Motor neuron (in vitro differentiated cells): ENCODE results near the gene PDXDC1. TPM values are rescaled to one million over a fixed set of nuclear protein-coding genes. Genes with fewer than 3 reads are reported as not detected.
"Not testable (repeated sequence)": the region's sequence is repeated elsewhere in the genome, so short reads cannot be mapped to it uniquely, and the experiment has no call there.

ENCODE experiments used
- ATAC-seq, 8 experiments: fragments of 200-7000 bp; cut with Tn5 transposase; replicated peaks in 6 of 8; 2 replicates each; pipeline ENCODE4 v1.8.0; 2021; ENCODE audit warnings: mild to moderate bottlenecking in 8 of 8, moderate library complexity in 8 of 8
- H3K27ac ChIP-seq, 2 donors: fragments of 250-450 bp; sonication (Bioruptor Pico); 2 replicates each; pipeline ENCODE4 v1.9.0; 2021; ENCODE audit warnings: antibody characterized with exemption in 2 of 2, mild to moderate bottlenecking in 2 of 2, moderate library complexity in 1 of 2
- H3K4me1 ChIP-seq, 2 donors: fragments of 250-450 bp; sonication (Bioruptor Pico); replicated peaks in 1 of 2; 2 replicates each; pipeline ENCODE4 v1.6.1; 2021; ENCODE audit warnings: antibody characterized with exemption in 2 of 2, mild to moderate bottlenecking in 2 of 2, moderate library complexity in 1 of 2
- H3K4me3 ChIP-seq, 5 donors: fragments of 250-450 bp; sonication (Bioruptor Pico); 2 replicates each; pipeline ENCODE4 v1.9.0; 2021; ENCODE audit warnings: antibody characterized with exemption in 5 of 5, mild to moderate bottlenecking in 5 of 5, moderate library complexity in 4 of 5
- WGBS, 10 experiments: fragments of 450-650 bp; shearing (Covaris generic); methylation state at CpG; one replicate each; pipeline ENCODE4 v1.0.0; 2022; 5-methylcytosine and 5-hydroxymethylcytosine counted together
- in situ Hi-C, 9 experiments: fragments of 400-800 bp; cut with MboI; loops; one replicate each; pipeline ENCODE4 v1.15.0; 2021; ENCODE audit warnings: low sequenced_read_pairs in 9 of 9, low pct_unique_long_range_greater_than_20kb in 2 of 9; ENCODE audit not compliant: unreplicated experiment in 9 of 9
- total RNA-seq, 8 experiments: library from RNA; unstranded; fragments of 300-600 nt; gene quantifications; 2 replicates each; pipeline versions ENCODE4 v1.2.3 to v1.2.4, GENCODE V29; 2022

PDXDC1 gene
- total RNA-seq, 8 experiments from 2014 or later, result 47.7 to 86.5 (median 64.9) TPM

DNA sequence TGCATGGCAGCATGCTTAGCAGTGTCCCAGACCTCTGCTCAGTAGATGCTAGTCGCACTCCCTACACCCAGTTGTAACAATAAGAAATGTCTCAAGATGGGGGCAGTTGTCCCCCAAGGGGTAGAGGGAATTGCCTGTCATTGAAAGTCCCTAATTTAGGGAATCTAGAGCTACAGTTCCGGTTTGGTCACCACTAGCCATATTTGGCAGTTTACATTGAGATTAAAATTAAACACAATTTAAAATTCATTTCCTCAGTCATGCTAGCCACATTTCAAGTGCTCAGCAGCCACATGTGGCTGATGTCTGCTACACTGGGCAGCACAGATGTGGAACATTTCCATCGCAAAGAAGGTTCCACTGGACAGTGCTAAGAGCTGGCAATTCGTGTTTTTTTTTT, 4.1 kb downstream of the PDXDC1 start:
- H3K4me3 ChIP-seq, in situ Hi-C loops, H3K4me1 ChIP-seq, H3K27ac ChIP-seq: not testable (repeated sequence)
- WGBS, 10 experiments, result 25 to 100% (median 92%) methylated on average over 1 to 3 of the region's 4 CpGs; no CpG with 5 or more reads in 4 of the 10 experiments
- peak in 2 of 8 experiments; percentile 0 to 1 for ATAC-seq

GRCh38 chr16:14981234-14981633, 6.4 kb downstream of the PDXDC1 start:
- ATAC-seq, H3K4me1 ChIP-seq, in situ Hi-C loops, H3K4me3 ChIP-seq, H3K27ac ChIP-seq: not testable (repeated sequence)
- WGBS, 10 experiments, result 65 to 91% (median 75%) methylated on average over 2 to 3 of the region's 3 CpGs

- H3K4me3 ChIP-seq, in situ Hi-C loops, H3K27ac ChIP-seq, H3K4me1 ChIP-seq: not testable (repeated sequence)
- WGBS, 10 experiments, result no CpG with 5 or more reads among the region's 2 CpGs
- peak in 1 of 8 experiments; percentile 66 for ATAC-seq
Observed at GRCh38 chr16:14982521-14982920, 7.7 kb downstream of the PDXDC1 start.

GRCh38 chr16:14988092-14988491, 13.3 kb downstream of the PDXDC1 start:
- H3K27ac ChIP-seq, ATAC-seq, H3K4me3 ChIP-seq, in situ Hi-C loops, H3K4me1 ChIP-seq: not testable (repeated sequence)
- WGBS, 10 experiments, result 50 to 100% (median 82%) methylated on average over 1 to 4 of the region's 8 CpGs

GRCh38 chr16:14988661-14989191, 13.9 kb downstream of the PDXDC1 start:
- WGBS, 10 experiments, result 70 to 97% (median 91%) methylated on average over 2 to 16 of the region's 25 CpGs; no CpG with 5 or more reads in 4 of the 10 experiments
- in situ Hi-C loops, H3K4me3 ChIP-seq, H3K27ac ChIP-seq, H3K4me1 ChIP-seq: not testable (repeated sequence)
- peak in 4 of 8 experiments; percentile 24 to 41 (median 34) for ATAC-seq

DNA sequence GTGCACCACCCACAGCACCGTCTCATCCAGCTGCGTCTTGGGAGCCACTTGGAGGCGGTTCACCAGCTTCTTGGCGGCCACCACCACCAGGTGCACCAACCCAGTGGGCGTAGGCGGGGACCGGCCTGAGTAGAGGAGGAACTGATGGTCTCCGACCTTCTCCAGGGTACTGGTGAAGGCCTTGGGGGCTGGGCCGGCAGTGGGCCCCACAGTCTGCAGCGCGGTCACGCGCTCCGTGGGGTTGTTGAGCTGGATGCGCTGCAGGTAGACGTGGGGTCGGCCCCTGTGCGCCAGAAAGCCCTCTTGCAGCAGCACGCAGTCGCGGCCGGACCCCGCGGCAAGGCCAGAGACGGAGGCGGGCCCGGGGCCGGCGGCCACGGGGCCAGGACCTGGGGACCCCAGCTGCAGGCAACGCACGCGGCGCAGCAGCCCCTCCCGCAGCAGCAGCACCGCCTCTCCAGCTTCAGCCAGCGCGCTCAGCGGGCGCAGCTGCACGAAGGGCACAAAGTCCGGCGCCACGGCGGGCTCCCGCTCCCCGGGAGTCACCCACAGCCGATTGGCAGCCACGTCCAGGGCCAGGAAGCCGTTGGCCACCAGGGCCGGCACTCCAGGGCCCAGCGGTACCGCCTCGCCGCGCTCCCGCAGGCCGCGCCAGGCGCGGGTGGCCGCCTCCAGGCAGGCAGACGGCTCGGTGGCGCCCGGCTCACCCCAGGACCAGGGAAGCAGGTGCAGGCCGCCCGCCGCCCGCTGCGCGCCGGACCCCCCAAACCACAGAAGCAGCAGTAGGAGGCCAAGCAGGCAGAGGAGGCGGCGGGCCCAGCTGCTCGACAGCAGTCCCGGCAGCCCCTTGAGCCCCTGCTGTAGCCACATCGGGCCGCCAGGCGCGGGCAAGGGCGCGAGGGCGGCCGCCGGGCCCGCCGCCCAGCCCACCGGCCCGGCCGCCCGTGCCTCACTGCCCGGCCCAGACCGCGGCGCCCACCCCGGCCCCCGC, 14.8 kb downstream of the PDXDC1 start:
- H3K27ac ChIP-seq, H3K4me1 ChIP-seq, in situ Hi-C loops, H3K4me3 ChIP-seq: not testable (repeated sequence)
- ATAC-seq, result peak in 6 of 8 experiments; percentile 24 to 66 (median 48)
- 82 to 100% (median 87%) methylated on average over 3 to 19 of the region's 98 CpGs; no CpG with 5 or more reads in 7 of the 10 experiments for WGBS, 10 experiments

DNA sequence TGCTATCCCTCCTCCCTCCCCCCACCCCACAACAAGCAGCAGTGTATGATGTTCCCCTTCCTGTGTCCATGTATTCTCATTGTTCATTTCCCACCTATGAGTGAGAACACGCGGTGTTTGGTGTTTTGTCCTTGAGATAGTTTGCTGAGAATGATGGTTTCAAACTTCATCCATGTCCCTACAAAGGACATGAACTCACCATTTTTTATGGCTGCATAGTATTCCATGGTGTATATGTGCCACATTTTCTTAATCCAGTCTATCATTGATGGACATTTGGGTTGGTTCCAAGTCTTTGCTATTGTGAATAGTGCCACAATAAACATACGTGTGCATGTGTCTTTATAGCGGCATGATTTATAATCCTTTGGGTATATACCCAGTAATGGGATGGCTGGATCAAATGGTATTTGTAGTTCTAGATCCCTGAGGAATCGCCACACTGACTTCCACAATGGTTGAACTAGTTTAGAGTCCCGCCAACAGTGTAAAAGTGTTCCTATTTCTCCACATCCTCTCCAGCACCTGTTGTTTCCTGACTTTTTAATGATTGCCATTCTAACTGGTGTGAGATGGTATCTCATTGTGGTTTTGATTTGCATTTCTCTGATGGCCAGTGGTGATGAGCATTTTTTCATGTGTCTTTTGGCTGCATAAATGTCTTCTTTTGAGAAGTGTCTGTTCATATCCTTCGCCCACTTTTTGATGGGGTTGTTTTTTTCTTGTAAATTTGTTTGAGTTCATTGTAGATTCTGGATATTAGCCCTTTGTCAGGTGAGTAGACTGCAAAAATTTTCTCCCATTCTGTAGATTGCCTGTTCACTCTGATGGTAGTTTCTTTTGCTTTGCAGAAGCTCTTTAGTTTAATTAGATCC, 18.7 kb downstream of the PDXDC1 start:
- H3K4me1 ChIP-seq, H3K27ac ChIP-seq, H3K4me3 ChIP-seq, ATAC-seq, in situ Hi-C loops: not testable (repeated sequence)
- WGBS, 10 experiments, result 79 to 100% (median 100%) methylated on average over 1 to 2 of the region's 7 CpGs; no CpG with 5 or more reads in 5 of the 10 experiments

GRCh38 chr16:14996702-14997101, 21.9 kb downstream of the PDXDC1 start:
- in situ Hi-C loops, H3K4me3 ChIP-seq, H3K27ac ChIP-seq, H3K4me1 ChIP-seq, ATAC-seq: not testable (repeated sequence)
- WGBS, 10 experiments, result 61 to 100% (median 93%) methylated on average over 1 to 4 of the region's 6 CpGs; no CpG with 5 or more reads in 2 of the 10 experiments

- H3K4me1 ChIP-seq, H3K4me3 ChIP-seq, ATAC-seq, in situ Hi-C loops: not testable (repeated sequence)
- H3K27ac ChIP-seq, result peak overlapping the region in 1 of 2 donors; percentile 28
- 85 to 100% (median 94%) methylated on average over 2 to 7 of the region's 7 CpGs; no CpG with 5 or more reads in 4 of the 10 experiments for WGBS, 10 experiments
Observed at GRCh38 chr16:14998300-14998699, 23.5 kb downstream of the PDXDC1 start.

- H3K27ac ChIP-seq, H3K4me3 ChIP-seq, in situ Hi-C loops, H3K4me1 ChIP-seq: not testable (repeated sequence)
- WGBS, 10 experiments, result 73 to 96% (median 88%) methylated on average over 2 to 3 of the region's 3 CpGs; no CpG with 5 or more reads in 1 of the 10 experiments
- ATAC-seq, result peak in 3 of 8 experiments; percentile 66 to 81 (median 69)
Observed at GRCh38 chr16:14999845-15000244, 25.0 kb downstream of the PDXDC1 start.

GRCh38 chr16:15002448-15002847, 27.6 kb downstream of the PDXDC1 start:
- peak in 1 of 8 experiments; percentile 37 for ATAC-seq

GRCh38 chr16:15005357-15006132, 30.7 kb downstream of the PDXDC1 start:
- ATAC-seq, result peak in 1 of 8 experiments; percentile 18
- WGBS, 10 experiments, result 70 to 100% (median 82%) methylated on average over 1 to 4 of the region's 5 CpGs; no CpG with 5 or more reads in 4 of the 10 experiments

More at GRCh38 chr16:15002448-15002847, 27.6 kb downstream of the PDXDC1 start:
- H3K4me3 ChIP-seq, H3K4me1 ChIP-seq, in situ Hi-C loops, H3K27ac ChIP-seq: not testable (repeated sequence)
- no CpG with 5 or more reads among the region's 3 CpGs for WGBS, 10 experiments

More at GRCh38 chr16:15005357-15006132, 30.7 kb downstream of the PDXDC1 start:
- H3K4me1 ChIP-seq, in situ Hi-C loops, H3K4me3 ChIP-seq, H3K27ac ChIP-seq: not testable (repeated sequence)
